Hair follicular keratinocyte (primary cell): Measurements from ENCODE around the gene RBM24. TPM values are rescaled to one million over a fixed set of nuclear protein-coding genes. Genes with fewer than 3 reads are reported as not detected.

Experiments
- total RNA-seq: library from RNA; depleted of rRNA; stranded (reverse); fragments of >200 nt; gene quantifications from 2 replicates; pipeline ENCODE4 v1.2.3, GENCODE V29; 2015

Gene RBM24
- 0.76 and 0.78 TPM in 2 replicates for total RNA-seq

DNA sequence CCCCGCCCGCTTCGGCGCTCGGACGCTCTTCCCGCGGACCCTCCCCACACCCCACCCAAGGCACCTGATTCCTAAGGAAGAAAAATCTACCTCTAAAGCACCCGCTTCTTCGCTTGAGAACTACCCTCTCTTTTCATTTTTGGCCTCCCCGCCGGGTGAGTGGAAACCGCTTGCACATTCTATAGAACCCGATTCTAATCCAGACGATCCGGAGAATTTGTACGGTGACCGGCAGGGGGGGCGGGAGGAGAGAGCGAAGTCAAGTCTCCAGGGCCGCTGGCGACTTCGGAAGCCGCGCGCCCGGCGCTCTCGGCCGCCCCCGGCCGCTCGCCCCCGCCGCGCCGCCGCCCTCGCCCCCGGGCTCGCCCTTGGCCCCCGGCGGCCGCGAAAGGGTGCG is at the start of gene RBM24:
Gene RBM24 (plus strand): TSS at position 262 of the 397 bp plus-strand sequence. CDS start 221 bp downstream, outside the sequence.

Other genes with a start within 250 kb of the RBM24 start
- not detected in 2 replicates for gene STMND1, start 179.3 kb upstream of the RBM24 start, total RNA-seq
- gene CAP2, start 112.2 kb downstream of the RBM24 start, total RNA-seq: 3.3 and 4.4 TPM in 2 replicates